NCI-H526 treated with DMSO at 0.1 percent for 48 hours (cell line): ENCODE measurements around the gene AUTS2.

ENCODE experiments used
- DNase-seq: peaks from one replicate; lab custom pipeline; 2025; lab: John Stamatoyannopoulos, UW

The AUTS2 gene

GRCh38 chr7:69656890-69657289 is 58.6 kb downstream of the AUTS2 start:
- DNase-seq, result no peak

DNA sequence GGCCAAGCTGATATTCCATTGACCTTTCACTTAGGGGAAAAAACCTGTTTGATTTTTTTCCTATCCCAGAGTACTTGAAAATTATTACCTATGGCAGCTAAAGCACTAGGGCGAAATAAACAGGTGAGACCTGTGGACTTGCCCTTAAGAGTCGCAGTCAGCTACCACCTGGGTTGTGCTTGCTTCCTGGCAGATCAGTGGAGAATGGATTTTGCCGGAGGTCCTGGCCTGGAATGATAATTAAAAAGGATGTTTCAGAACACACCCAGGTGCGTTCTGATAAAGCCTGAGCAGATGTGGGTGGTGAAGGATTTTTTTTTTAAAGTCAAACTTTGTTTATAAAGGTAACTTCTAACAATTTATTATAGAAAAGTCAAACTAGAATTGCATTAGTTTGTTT is 59.1 kb downstream of the AUTS2 start:
- DNase-seq, result no peak

DNA sequence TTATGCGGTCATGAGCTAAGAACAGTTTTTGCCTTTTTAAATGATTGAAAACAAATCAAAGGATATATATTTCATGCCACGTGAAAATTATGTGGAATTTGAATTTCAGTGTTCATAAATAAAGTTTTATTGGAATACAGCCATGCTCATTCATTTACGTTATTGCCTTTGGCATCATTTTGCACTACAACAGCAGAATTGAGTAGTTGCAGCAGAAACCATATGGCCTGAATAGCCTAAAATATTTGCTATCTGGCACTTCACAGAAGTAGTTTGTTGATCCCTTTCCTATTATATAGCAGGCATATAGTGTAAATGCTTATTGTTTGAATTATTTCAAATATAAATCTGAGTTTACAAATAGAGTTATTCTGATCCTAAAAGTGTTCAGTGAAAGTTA is 59.7 kb downstream of the AUTS2 start:
- no peak for DNase-seq

DNA sequence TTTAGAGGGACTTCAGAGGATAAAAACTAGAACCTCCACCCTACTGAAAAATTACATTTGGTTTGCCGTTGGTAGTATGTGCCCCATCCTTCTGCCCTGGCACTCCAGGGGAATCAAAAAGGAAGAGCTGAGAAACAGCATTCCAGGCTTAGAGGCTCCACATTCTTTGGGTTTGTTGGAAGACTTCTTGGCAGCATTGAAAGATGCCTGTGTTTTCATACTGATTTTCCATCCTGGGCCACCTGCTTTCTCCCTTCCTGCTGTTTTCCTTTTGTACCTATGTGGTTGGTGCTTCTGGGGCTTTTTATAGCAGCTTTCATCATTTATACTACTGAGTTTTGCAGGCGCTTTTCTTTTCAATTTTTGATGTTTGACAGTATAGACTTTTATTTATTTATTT is 61.7 kb downstream of the AUTS2 start:
- no peak for DNase-seq

GRCh38 chr7:69661342-69661741 is 63.1 kb downstream of the AUTS2 start:
- no peak for DNase-seq

DNA sequence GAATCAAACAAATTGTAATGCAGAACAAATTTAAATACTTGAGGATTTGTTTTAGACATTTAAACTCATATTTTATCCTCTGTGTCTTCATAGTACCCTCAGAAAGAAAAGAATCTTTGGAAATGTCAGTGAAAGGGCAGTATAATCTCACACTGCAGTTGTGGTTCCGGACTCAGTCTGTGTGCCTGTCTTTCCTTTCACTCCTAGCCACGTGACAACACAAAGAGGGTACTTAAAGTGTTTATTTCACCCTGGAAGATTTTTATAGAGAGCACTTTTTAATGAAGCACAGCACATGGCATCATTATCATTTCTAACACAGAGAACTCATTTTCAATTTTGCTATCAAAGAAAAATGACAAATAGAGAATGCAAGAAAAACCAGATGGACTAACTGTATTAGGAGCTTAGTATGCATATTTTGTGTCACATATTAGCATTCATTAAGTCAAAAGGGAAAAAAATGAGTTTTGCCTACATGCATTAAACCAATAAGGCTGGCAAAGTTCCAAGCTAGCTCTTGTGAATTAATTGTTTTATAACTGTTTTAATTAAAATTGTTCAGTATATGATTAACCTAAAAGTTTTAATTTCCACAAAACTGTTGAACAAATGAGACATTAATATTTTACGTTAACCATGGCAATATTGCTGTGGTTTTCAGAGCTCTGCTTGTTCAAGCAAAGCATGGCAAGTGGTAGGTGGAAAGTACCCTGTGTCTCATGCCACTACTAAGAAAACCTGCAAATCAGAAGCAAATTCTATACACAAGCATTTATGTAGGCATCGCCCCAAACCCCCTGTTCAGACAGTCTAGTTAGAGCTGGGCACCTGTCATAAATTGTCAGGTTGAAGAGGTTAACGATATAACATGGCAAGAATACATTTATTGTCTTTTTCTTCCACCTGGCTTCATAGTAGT is 65.9 kb downstream of the AUTS2 start:
- DNase-seq, result peak; percentile 87

GRCh38 chr7:69665369-69665768 is 67.1 kb downstream of the AUTS2 start:
- DNase-seq, result peak; percentile 37

- DNase-seq, result no peak
Observed at GRCh38 chr7:69668339-69668870, 70.1 kb downstream of the AUTS2 start.

DNA sequence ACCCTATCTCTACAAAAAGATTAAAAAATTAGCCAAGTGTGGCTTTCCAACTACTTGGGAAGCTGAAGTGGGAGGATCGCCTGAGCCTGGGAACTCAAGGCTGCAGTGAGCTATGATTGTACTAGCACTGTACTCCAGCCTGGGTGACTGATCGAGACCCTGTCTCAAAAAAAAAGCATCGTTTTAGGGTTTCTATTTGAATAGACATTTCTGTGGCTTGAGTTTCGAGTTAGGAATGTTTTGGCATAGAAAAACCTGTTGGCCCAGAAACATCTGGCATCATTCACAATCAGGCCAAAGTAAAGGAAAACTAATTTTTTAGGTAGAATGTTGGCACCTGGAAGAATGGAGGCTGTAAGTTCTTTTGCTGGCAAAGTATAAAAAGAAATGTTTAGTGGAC is 72.4 kb downstream of the AUTS2 start:
- no peak for DNase-seq

GRCh38 chr7:69673074-69673473 is 74.8 kb downstream of the AUTS2 start:
- DNase-seq, result no peak

DNA sequence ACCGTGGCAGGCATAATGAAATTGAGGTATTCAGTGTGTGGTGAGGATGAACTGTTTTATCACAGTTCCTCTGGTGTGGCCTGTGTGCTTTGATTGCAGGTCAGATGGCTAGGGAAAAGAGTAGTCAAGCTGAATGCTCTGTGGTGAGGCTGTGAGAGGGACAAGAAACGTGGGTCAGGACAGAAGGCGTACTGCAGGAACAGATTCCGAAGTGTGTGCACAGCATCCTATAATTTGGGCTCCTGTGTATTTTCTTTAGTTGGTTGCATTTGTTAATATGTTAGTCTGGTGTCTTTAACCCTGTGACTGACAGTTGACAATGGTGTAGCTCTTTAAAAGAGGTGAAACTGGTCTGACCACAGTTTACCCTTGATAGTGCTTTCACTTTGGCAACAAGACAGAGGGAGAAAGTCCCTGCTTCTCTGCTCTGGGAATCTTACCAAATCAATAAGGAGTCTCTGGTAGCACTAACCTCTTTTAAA is 76.5 kb downstream of the AUTS2 start:
- DNase-seq, result no peak

DNA sequence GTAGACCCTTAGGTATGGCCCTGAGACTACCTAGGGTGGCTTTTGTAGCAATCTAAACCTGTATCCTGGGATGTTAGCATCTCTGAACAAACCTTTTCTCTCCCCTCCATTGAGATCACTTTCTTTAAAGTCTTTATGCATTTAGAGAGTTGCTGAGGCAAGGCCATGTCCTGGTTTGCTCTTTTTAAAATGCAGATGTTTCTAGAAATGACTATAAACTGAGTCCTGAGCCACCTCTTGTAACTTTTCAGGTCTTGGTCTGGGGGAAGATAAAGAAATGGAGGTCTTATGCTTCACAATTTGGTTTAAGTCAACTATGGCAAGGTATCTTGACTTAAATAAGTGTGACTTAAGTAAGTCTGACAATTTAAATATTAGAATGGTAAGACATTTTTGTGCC is 78.0 kb downstream of the AUTS2 start:
- no peak for DNase-seq

- DNase-seq, result no peak
Observed at GRCh38 chr7:69677054-69677852, 79.0 kb downstream of the AUTS2 start.

- no peak for DNase-seq
Observed at GRCh38 chr7:69677881-69678493, 79.7 kb downstream of the AUTS2 start.

DNA sequence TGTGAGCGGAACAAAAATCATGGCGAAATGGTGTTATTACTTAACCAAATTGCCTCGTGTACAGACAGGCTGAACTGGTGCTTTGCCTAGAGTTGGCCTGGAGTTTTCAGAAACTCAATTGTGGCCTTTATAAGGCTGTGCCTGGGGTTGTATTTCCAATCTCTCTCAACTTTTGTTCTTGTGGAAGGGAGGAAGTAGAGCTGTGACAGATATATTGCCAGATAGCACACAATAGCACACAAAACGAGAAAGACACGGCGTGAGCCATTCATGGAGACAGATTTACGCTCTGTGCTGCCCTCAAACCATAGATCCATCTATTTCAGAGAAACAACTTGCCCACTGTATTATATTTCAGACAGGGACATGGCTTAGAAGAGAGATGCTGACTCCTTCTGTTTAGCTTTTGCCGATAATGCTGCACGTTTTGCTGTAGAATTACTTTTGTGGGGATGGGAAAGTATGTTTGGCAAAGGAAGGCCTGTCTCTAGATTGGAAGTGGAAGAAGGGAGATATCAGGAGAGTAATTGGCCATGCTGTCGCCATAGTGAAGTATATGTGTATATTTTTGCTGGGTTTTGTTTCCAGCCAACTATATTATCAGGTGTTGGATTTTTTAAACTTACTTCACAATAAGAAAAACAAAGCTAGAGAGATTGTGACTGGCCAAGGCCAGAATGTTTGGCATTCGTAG is 80.4 kb downstream of the AUTS2 start:
- DNase-seq, result no peak

- DNase-seq, result no peak
Observed at GRCh38 chr7:69681181-69681580, 82.9 kb downstream of the AUTS2 start.

GRCh38 chr7:69682518-69682917 is 84.2 kb downstream of the AUTS2 start:
- DNase-seq, result no peak

GRCh38 chr7:69683002-69683401 is 84.7 kb downstream of the AUTS2 start:
- DNase-seq, result no peak

GRCh38 chr7:69684369-69685292 is 86.4 kb downstream of the AUTS2 start:
- DNase-seq, result peak; percentile 20

- DNase-seq, result no peak
Observed at GRCh38 chr7:69685293-69685631, 87.0 kb downstream of the AUTS2 start.

DNA sequence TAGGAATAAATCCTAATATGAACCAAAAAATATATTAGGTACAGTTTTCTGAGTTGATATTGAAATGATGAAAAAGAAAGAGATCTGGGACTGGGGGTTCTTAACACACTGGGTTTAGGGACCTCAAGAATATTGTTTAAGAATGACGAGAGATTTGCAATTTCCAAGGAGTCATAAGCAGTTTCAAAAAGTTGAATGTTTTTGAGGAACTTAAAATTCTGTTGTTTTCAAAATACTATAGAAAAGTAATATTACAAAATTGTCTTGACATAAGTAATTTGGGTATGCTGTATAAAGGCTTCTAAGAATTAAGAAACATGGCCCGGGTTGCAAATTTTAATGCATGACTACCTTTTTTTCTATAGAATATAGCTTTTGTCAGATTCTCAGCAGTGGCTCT is 88.1 kb downstream of the AUTS2 start:
- no peak for DNase-seq
